ENCODE results near the gene FBXL5. TPM values are rescaled to one million over a fixed set of nuclear protein-coding genes. Genes with fewer than 3 reads are reported as not detected.
A peak's percentile ranks its signal among the peaks of the same experiment; 100 is the strongest.

Gene FBXL5, protein sequence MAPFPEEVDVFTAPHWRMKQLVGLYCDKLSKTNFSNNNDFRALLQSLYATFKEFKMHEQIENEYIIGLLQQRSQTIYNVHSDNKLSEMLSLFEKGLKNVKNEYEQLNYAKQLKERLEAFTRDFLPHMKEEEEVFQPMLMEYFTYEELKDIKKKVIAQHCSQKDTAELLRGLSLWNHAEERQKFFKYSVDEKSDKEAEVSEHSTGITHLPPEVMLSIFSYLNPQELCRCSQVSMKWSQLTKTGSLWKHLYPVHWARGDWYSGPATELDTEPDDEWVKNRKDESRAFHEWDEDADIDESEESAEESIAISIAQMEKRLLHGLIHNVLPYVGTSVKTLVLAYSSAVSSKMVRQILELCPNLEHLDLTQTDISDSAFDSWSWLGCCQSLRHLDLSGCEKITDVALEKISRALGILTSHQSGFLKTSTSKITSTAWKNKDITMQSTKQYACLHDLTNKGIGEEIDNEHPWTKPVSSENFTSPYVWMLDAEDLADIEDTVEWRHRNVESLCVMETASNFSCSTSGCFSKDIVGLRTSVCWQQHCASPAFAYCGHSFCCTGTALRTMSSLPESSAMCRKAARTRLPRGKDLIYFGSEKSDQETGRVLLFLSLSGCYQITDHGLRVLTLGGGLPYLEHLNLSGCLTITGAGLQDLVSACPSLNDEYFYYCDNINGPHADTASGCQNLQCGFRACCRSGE
- polyA plus RNA-seq: 10 to 100 TPM; 37.5 to 39.9 TPM

DNA sequence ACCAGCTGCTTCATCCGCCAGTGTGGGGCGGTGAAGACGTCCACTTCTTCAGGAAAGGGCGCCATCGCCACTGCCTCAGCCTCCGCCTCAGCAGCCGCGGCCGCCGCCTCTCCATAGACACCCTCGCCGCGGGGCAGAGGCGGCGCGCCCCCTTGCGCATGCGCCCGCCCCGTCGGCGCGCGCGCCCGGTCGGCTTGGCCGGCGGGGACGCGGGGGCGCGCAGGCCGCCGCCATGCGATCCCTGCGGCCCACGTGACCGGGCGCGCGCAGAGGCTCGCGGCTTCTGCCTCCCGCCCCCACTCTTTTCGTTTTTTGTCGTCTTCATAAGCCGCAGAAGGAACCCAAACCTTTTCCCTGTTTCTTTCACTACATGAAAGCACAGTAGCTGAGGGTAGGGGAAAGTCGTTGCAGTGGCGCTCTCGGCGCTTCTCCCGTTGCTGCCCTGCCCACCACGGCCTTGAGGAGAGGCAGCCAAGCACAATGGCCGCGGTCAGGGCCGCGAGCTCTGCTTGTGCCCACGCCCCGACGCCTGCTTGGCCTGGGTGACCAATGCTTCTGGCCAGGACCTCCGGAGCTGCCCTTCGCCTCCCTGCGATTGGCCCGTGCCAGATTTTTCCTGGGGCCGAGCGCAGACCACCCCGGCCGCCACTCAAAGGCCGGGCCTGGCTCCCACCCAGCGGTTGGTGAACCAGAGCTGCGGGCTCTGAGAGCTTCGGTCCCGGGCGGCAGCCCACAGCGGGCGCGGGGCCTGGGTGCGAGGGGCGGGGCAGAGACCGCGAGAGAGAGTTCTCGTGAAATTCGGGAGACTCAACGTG is at the start of gene FBXL5:
Gene FBXL5 (minus strand): TSS at position 135 of the 815 bp plus-strand sequence. CDS start 70 bp downstream, at position 65.
- WGBS, 2 donors: 3 to 4% methylated on average over 78 to 85 of the region's 85 CpGs
- peaks cover 0 to 4% of the 10 kb centered on the region in 2 donors for H3K4me1 ChIP-seq (ENCODE audit: control insufficient read depth in 2 of 2, insufficient read depth in 2 of 2, low read length in 1 of 2)
- H3K4me3 ChIP-seq (ENCODE audit: low read depth in 1 of 2, low read length in 2 of 2): peak within 1 kb of the TSS; percentile 75 to 99
- H3K9me3 ChIP-seq (ENCODE audit: control insufficient read depth in 2 of 2, insufficient read depth in 1 of 2, low read depth in 1 of 2, low read length in 1 of 2): no peaks in the 10 kb centered on the region
- H3K27ac ChIP-seq (ENCODE audit: low read depth in 2 of 2, low read length in 1 of 2): peak within 1 kb of the TSS; percentile 99 to 100
- no peaks in the 10 kb centered on the region for H3K27me3 ChIP-seq (ENCODE audit: control insufficient read depth in 1 of 2, insufficient read depth in 2 of 2, low read length in 2 of 2)
- no peaks in the 10 kb centered on the region for H3K36me3 ChIP-seq (ENCODE audit: control insufficient read depth in 2 of 2, insufficient read depth in 2 of 2, low read length in 1 of 2)

DNA sequence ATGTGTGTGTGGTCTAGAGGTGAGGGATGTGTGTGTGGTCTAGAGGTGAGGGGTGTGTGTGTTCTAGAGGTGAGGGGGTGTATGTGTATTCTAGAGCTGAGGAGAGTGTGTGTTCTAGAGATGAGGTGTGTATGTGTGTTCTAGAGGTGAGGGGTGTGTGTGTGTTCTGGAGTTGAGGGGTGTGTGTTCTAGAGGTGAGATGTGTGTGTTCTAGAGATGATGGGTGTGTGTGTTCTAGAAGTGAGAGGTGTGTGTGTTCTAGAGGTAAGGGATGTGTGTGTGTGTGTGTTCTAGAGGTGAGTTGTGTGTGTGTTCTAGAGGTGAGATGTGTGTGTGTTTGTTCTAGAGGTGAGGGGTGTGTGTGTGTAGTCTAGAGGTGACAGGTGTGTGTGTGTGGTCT is 49.0 kb upstream of the FBXL5 start:
- Histone ChIP-seq H3K27me3 (ENCODE audit: control insufficient read depth in 1 of 2, insufficient read depth in 2 of 2, low read length in 2 of 2) (no peaks in the 10 kb centered on the region), H3K27ac (ENCODE audit: low read depth in 2 of 2, low read length in 1 of 2) (no peak overlapping the region), H3K4me1 (ENCODE audit: control insufficient read depth in 2 of 2, insufficient read depth in 2 of 2, low read length in 1 of 2) (peaks cover 0 to 5% of the 10 kb centered on the region in 2 donors), H3K4me3 (ENCODE audit: low read depth in 1 of 2, low read length in 2 of 2) (no peak overlapping the region), H3K36me3 (ENCODE audit: control insufficient read depth in 2 of 2, insufficient read depth in 2 of 2, low read length in 1 of 2) (no peaks in the 10 kb centered on the region), H3K9me3 (ENCODE audit: control insufficient read depth in 2 of 2, insufficient read depth in 1 of 2, low read depth in 1 of 2, low read length in 1 of 2) (no peaks in the 10 kb centered on the region)

DNA sequence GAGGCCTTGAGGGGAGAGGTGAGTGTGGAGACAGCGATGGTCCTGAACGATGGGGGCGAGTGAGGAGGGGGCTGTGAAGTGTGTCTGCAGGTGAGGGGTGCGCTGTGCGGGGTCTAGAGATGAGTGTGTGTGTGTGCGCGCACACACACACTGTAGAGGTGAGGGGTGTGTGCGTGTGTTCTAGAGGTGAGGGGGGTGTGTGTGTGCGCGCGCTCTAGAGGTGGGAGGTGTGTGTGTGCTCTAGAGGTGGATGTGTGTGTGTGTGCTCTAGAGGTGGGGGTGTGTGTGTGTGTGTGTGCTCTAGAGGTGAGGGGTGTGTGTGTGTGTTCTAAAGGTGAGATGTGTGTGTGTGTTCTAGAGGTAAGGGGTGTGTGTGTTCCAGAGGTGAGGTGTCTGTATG is 48.3 kb upstream of the FBXL5 start:
- Histone ChIP-seq H3K9me3 (ENCODE audit: control insufficient read depth in 2 of 2, insufficient read depth in 1 of 2, low read depth in 1 of 2, low read length in 1 of 2) (no peaks in the 10 kb centered on the region), H3K4me3 (ENCODE audit: low read depth in 1 of 2, low read length in 2 of 2) (peak overlapping the region; percentile 34 to 42), H3K27me3 (ENCODE audit: control insufficient read depth in 1 of 2, insufficient read depth in 2 of 2, low read length in 2 of 2) (no peaks in the 10 kb centered on the region), H3K4me1 (ENCODE audit: control insufficient read depth in 2 of 2, insufficient read depth in 2 of 2, low read length in 1 of 2) (peaks cover 0 to 5% of the 10 kb centered on the region in 2 donors), H3K27ac (ENCODE audit: low read depth in 2 of 2, low read length in 1 of 2) (no peak overlapping the region), H3K36me3 (ENCODE audit: control insufficient read depth in 2 of 2, insufficient read depth in 2 of 2, low read length in 1 of 2) (no peaks in the 10 kb centered on the region)
- WGBS, 2 donors: 77 to 84% methylated on average over 11 of the region's 11 CpGs

DNA sequence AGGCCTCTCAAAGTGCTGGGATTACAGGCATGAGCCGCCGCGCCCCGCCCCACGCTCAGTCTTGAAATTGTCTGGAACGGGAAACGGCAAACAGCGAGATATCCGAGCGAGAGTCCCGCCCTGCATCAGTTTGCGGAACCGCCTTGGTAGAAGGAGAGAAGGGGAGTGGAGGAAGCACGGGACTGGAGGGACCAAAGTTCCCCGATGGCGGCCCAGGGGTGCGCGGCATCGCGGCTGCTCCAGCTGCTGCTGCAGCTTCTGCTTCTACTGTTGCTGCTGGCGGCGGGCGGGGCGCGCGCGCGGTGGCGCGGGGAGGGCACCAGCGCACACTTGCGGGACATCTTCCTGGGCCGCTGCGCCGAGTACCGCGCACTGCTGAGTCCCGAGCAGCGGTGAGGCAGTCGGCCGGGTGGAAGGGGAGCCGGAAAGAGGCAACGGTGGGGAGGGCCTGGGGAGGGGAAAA is 47.8 kb upstream of the FBXL5 start, which contains the start of gene BST1:
Gene BST1 (plus strand): TSS at position 125 of the 463 bp plus-strand sequence. CDS start 80 bp downstream, at position 205.
- WGBS, 2 donors: 3 to 16% methylated on average over 40 to 43 of the region's 43 CpGs
- peak within 1 kb of the TSS in 1 of 2 donors; percentile 11 for H3K27ac ChIP-seq (ENCODE audit: low read depth in 2 of 2, low read length in 1 of 2)
- no peaks in the 10 kb centered on the region for H3K36me3 ChIP-seq (ENCODE audit: control insufficient read depth in 2 of 2, insufficient read depth in 2 of 2, low read length in 1 of 2)
- peak within 1 kb of the TSS; percentile 34 to 42 for H3K4me3 ChIP-seq (ENCODE audit: low read depth in 1 of 2, low read length in 2 of 2)
- H3K9me3 ChIP-seq (ENCODE audit: control insufficient read depth in 2 of 2, insufficient read depth in 1 of 2, low read depth in 1 of 2, low read length in 1 of 2): no peaks in the 10 kb centered on the region
- H3K4me1 ChIP-seq (ENCODE audit: control insufficient read depth in 2 of 2, insufficient read depth in 2 of 2, low read length in 1 of 2): peaks cover 0 to 5% of the 10 kb centered on the region in 2 donors
- H3K27me3 ChIP-seq (ENCODE audit: control insufficient read depth in 1 of 2, insufficient read depth in 2 of 2, low read length in 2 of 2): no peaks in the 10 kb centered on the region

DNA sequence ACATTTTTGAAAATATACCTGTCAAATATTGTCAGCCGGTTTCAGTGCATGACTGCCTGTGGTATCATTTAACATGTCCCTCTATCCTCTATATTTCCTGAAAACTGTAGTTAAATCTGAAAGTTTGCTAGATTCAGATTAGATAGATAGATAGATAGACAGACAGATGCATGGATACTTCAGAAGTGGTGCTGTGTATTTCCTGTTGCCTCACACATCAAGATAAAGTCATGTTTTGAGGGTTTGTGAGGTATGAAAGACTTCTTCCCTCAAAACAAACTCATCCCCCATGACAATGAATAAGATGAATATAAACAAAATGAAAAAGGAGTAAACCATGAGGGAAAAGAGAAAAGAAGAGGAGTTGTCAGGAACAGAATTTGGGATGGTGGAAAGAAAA is 41.7 kb upstream of the FBXL5 start:
- 98% methylated on average over 1 of the region's 1 CpG for WGBS, 2 donors
- H3K27me3 ChIP-seq (ENCODE audit: control insufficient read depth in 1 of 2, insufficient read depth in 2 of 2, low read length in 2 of 2): no peaks in the 10 kb centered on the region
- H3K4me3 ChIP-seq (ENCODE audit: low read depth in 1 of 2, low read length in 2 of 2): no peak overlapping the region
- no peaks in the 10 kb centered on the region for H3K9me3 ChIP-seq (ENCODE audit: control insufficient read depth in 2 of 2, insufficient read depth in 1 of 2, low read depth in 1 of 2, low read length in 1 of 2)
- H3K27ac ChIP-seq (ENCODE audit: low read depth in 2 of 2, low read length in 1 of 2): no peak overlapping the region
- H3K4me1 ChIP-seq (ENCODE audit: control insufficient read depth in 2 of 2, insufficient read depth in 2 of 2, low read length in 1 of 2): peaks cover 0 to 3% of the 10 kb centered on the region in 2 donors
- H3K36me3 ChIP-seq (ENCODE audit: control insufficient read depth in 2 of 2, insufficient read depth in 2 of 2, low read length in 1 of 2): no peaks in the 10 kb centered on the region

DNA sequence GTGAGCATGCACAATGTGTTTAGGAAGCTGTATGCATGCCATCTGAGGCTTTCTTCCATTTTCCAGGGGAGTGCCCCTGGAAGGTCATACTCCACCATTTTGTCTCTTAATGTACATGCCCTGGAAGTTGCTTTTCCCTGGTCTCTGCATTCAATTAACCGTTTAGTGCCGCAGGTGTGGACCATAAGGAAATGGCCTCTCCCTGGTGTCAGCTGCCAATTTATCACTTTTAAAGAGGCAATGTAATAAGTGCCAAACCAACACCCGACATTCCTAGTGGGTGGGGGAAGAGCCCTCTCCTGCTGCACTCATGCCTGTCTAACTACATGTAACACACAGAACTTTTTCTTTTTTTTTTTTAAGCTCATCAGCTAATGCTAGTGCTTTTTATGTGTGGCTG is 40.6 kb upstream of the FBXL5 start:
- H3K4me1 ChIP-seq (ENCODE audit: control insufficient read depth in 2 of 2, insufficient read depth in 2 of 2, low read length in 1 of 2): peaks cover 0 to 3% of the 10 kb centered on the region in 2 donors
- H3K27me3 ChIP-seq (ENCODE audit: control insufficient read depth in 1 of 2, insufficient read depth in 2 of 2, low read length in 2 of 2): no peaks in the 10 kb centered on the region
- 51 to 53% methylated on average over 3 of the region's 3 CpGs for WGBS, 2 donors
- H3K27ac ChIP-seq (ENCODE audit: low read depth in 2 of 2, low read length in 1 of 2): no peak overlapping the region
- no peaks in the 10 kb centered on the region for H3K9me3 ChIP-seq (ENCODE audit: control insufficient read depth in 2 of 2, insufficient read depth in 1 of 2, low read depth in 1 of 2, low read length in 1 of 2)
- no peaks in the 10 kb centered on the region for H3K36me3 ChIP-seq (ENCODE audit: control insufficient read depth in 2 of 2, insufficient read depth in 2 of 2, low read length in 1 of 2)
- H3K4me3 ChIP-seq (ENCODE audit: low read depth in 1 of 2, low read length in 2 of 2): no peak overlapping the region

DNA sequence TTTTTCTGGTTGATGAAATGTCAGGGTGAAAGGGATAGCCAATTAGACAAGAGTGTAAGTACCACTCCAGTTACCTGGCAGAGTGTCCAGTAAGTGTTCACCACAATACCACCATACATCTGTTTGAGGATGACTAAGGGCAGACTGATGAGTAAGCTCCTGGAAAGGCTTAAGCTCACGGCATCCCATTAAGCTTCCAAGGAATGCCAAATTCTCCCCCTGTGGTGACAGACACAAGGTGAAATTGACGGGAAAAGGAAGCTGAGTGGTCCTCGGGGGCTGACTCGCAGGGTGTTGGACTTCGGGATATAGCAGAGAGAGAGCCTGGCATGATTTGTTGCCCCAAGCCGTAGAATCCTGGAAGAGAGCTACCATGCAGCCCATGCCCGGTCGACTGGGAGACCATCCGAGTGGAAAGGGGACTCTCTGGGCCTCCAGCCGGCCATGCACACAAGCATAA is 40.1 kb upstream of the FBXL5 start:
- H3K27ac ChIP-seq (ENCODE audit: low read depth in 2 of 2, low read length in 1 of 2): no peak overlapping the region
- WGBS, 2 donors: 70 to 81% methylated on average over 10 of the region's 10 CpGs

DNA sequence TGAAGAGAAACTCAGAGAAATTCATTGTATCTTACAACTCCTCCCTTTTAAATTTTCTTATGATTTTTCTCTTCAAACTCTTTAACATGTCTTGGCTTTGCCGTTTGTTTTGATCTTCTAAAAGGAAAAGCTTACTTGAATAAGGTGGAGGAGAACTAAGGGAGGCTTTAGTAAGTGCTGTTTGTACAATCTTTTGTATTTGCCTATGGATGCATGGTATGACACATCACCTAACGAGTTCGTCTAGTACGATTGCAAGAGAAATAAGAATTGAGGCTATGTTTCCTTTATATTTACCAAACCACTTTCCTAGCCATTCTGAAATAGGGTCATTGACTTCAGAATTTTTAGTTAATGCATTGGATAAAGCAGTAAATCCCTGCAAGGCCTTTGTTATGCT is 39.3 kb upstream of the FBXL5 start:
- Histone ChIP-seq H3K4me3 (ENCODE audit: low read depth in 1 of 2, low read length in 2 of 2) (no peak overlapping the region), H3K9me3 (ENCODE audit: control insufficient read depth in 2 of 2, insufficient read depth in 1 of 2, low read depth in 1 of 2, low read length in 1 of 2) (no peaks in the 10 kb centered on the region), H3K36me3 (ENCODE audit: control insufficient read depth in 2 of 2, insufficient read depth in 2 of 2, low read length in 1 of 2) (no peaks in the 10 kb centered on the region), H3K4me1 (ENCODE audit: control insufficient read depth in 2 of 2, insufficient read depth in 2 of 2, low read length in 1 of 2) (peaks cover 0 to 3% of the 10 kb centered on the region in 2 donors), H3K27ac (ENCODE audit: low read depth in 2 of 2, low read length in 1 of 2) (peak overlapping the region in 1 of 2 donors; percentile 59), H3K27me3 (ENCODE audit: control insufficient read depth in 1 of 2, insufficient read depth in 2 of 2, low read length in 2 of 2) (no peaks in the 10 kb centered on the region)
- 53 to 65% methylated on average over 4 of the region's 4 CpGs for WGBS, 2 donors

More for the DNA sequence above, 40.1 kb upstream of the FBXL5 start:
- H3K4me1 ChIP-seq (ENCODE audit: control insufficient read depth in 2 of 2, insufficient read depth in 2 of 2, low read length in 1 of 2): peaks cover 0 to 3% of the 10 kb centered on the region in 2 donors
- no peaks in the 10 kb centered on the region for H3K27me3 ChIP-seq (ENCODE audit: control insufficient read depth in 1 of 2, insufficient read depth in 2 of 2, low read length in 2 of 2)
- no peaks in the 10 kb centered on the region for H3K36me3 ChIP-seq (ENCODE audit: control insufficient read depth in 2 of 2, insufficient read depth in 2 of 2, low read length in 1 of 2)
- no peaks in the 10 kb centered on the region for H3K9me3 ChIP-seq (ENCODE audit: control insufficient read depth in 2 of 2, insufficient read depth in 1 of 2, low read depth in 1 of 2, low read length in 1 of 2)
- no peak overlapping the region for H3K4me3 ChIP-seq (ENCODE audit: low read depth in 1 of 2, low read length in 2 of 2)

DNA sequence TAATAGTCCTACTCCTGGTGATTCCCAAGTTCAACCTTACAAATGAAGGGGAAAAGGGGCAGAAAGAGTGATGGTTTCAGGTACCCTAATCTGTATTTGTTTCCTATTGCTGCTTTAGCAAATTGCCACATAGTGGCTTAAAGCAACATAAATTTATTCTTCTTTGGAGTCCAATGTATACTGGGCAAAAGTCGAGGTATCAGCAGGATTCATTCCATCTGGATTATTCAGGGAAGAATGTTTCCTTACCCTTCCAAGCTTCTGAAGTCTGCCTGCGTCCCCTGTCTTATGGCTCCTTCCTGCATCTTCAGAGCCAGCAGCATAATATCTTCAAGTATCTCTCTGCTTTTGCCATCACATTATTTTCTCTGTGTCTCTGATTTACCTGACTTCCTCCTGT is 37.4 kb upstream of the FBXL5 start:
- Histone ChIP-seq H3K9me3 (ENCODE audit: control insufficient read depth in 2 of 2, insufficient read depth in 1 of 2, low read depth in 1 of 2, low read length in 1 of 2) (no peaks in the 10 kb centered on the region), H3K27me3 (ENCODE audit: control insufficient read depth in 1 of 2, insufficient read depth in 2 of 2, low read length in 2 of 2) (no peaks in the 10 kb centered on the region), H3K36me3 (ENCODE audit: control insufficient read depth in 2 of 2, insufficient read depth in 2 of 2, low read length in 1 of 2) (no peaks in the 10 kb centered on the region), H3K4me1 (ENCODE audit: control insufficient read depth in 2 of 2, insufficient read depth in 2 of 2, low read length in 1 of 2) (peaks cover 0 to 3% of the 10 kb centered on the region in 2 donors), H3K4me3 (ENCODE audit: low read depth in 1 of 2, low read length in 2 of 2) (no peak overlapping the region), H3K27ac (ENCODE audit: low read depth in 2 of 2, low read length in 1 of 2) (no peak overlapping the region)
- 91 to 92% methylated on average over 2 of the region's 2 CpGs for WGBS, 2 donors

All from esophagus (tissue), 2 donors.